ENCODE measurements around the gene SEPTIN3.
"Not testable (repeated sequence)": the region's sequence is repeated elsewhere in the genome, so short reads cannot be mapped to it uniquely, and the experiment has no call there.

Gene SEPTIN3

DNA sequence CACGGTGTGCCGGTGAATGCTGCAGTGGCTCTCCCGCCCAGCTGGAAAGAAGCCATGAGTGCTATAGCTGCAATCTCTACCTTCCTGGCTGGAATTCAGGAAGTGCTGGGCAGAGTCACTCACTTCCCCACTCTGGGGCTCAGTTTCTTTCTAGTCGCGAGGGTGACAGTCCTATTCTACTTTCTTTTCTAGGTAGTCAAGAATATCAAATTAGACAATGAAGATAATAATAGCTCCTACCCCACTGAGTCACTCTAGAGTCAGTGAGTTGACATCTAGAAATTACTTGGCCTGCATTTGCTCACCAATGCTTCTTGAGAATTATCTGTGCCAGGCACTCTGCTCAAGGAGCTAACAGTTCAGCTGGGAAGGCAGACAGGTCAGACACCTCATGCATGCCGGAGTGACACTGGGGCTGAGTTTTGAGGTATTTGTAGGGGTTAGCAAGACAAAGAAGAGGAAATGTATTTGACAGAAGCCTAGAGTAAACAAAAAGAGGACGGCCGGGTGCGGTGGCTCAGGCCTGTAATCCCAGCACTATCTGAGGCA lies 25.5 kb upstream of the SEPTIN3 start:
- TF ChIP-seq, protein P1, sequence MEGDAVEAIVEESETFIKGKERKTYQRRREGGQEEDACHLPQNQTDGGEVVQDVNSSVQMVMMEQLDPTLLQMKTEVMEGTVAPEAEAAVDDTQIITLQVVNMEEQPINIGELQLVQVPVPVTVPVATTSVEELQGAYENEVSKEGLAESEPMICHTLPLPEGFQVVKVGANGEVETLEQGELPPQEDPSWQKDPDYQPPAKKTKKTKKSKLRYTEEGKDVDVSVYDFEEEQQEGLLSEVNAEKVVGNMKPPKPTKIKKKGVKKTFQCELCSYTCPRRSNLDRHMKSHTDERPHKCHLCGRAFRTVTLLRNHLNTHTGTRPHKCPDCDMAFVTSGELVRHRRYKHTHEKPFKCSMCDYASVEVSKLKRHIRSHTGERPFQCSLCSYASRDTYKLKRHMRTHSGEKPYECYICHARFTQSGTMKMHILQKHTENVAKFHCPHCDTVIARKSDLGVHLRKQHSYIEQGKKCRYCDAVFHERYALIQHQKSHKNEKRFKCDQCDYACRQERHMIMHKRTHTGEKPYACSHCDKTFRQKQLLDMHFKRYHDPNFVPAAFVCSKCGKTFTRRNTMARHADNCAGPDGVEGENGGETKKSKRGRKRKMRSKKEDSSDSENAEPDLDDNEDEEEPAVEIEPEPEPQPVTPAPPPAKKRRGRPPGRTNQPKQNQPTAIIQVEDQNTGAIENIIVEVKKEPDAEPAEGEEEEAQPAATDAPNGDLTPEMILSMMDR (IDR thresholded peaks at IDR 0.05; ENCODE audit: borderline replicate concordance, insufficient read depth, low read depth, low read length), result no peak
- H3K4me3 ChIP-seq (ENCODE audit: low read depth, low read length), result no peak overlapping the region

DNA sequence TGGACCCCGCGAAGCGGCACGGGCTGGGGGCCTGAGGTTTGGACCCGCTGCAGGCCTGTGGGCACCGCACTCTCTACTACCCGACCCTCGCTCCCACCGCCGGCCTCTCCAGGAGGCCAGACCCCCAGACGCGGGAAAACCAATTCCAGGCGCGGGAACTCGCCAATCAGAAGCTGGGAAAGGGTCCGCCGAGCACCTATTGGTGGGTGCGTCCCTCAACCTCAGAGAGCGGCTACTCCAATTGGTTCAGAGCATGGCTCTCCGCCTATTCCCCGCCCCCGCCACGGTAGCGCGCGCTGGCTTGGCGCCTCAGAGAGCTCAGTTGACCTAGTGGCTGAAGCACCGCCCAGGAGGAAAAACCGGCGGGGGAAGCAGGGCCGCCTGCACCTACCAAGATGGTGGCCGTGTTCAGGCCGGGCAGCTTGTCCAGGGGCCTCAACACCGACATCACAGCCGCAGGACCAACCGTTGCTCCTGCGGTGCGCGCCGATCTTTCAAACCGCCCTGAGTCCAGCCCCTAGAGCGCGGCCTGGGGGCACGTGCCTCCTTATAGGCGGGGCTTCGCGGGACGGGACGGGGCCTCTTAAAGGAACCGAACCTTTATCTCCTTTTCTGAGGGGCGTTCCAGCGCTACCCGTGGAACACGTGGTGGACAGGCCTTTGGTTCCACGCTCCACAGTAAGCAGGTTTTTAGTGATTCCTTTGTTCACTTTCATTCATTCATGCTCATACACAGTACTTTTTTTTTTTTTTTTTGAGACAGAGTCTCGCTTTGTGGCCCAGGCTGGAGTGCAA lies 22.4 kb upstream of the SEPTIN3 start, which contains the start of gene CENPM:
Gene CENPM (minus strand): TSS at position 524 of the 795 bp plus-strand sequence. CDS start 76 bp downstream, at position 448.
- TF ChIP-seq, protein P1 (IDR thresholded peaks at IDR 0.05; ENCODE audit: borderline replicate concordance, insufficient read depth, low read depth, low read length), result no peak
- peak within 1 kb of the TSS; percentile 97 for H3K4me3 ChIP-seq (ENCODE audit: low read depth, low read length)

DNA sequence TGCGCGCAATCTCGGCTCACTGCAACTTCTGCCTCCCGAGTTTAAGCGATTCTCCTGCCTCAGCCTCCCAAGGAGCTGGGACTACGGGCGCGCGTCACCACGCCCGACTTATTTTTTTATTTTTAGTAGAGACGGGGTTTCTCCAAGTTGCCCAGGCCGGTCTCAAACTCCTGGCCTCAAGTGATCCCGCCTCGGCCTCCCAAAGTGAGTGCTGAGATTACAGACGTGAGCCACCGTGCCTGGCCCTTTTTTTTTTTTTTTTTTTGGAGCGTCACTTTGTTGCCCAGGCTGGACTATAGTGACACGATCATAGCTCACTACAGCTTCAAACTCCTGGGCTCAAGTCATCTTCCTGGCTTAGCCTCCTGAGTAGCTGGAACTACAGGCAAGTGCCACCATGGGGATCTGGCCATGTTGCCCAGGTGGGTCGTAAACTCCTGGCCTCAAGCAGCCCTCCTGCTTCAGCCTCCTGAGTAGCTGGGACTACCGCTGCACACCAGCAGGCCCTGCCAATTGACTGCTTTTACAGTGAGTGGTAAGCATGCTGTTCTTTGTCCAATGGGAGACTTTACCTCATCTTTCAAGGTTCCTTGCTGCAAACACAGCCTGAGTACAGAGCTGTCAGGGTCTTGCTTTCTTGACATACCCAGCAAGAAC lies 21.7 kb upstream of the SEPTIN3 start:
- peak overlapping the region; percentile 97 for H3K4me3 ChIP-seq (ENCODE audit: low read depth, low read length)
- TF ChIP-seq, protein P1 (IDR thresholded peaks at IDR 0.05; ENCODE audit: borderline replicate concordance, insufficient read depth, low read depth, low read length), result no peak

DNA sequence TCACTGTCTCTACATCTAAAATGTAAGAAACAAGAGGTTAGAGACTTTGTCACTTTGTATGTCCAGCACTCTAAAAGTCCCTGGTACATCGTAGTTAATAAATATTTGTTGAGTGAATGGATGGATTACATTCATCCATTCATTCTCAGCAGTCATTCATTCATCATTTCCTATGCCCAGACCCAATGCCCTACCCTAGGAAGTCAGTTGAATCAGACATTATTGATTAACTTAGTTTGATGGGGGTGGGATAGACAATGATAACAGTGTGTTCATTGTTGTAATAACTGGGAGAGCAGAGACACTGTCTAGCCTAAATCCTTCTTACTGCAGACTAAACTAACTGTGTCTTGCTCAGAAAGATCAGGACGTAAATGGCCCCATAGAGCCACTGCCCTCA lies 21.1 kb upstream of the SEPTIN3 start:
- TF ChIP-seq, protein P1 (IDR thresholded peaks at IDR 0.05; ENCODE audit: borderline replicate concordance, insufficient read depth, low read depth, low read length), result no peak
- H3K4me3 ChIP-seq (ENCODE audit: low read depth, low read length), result no peak overlapping the region

DNA sequence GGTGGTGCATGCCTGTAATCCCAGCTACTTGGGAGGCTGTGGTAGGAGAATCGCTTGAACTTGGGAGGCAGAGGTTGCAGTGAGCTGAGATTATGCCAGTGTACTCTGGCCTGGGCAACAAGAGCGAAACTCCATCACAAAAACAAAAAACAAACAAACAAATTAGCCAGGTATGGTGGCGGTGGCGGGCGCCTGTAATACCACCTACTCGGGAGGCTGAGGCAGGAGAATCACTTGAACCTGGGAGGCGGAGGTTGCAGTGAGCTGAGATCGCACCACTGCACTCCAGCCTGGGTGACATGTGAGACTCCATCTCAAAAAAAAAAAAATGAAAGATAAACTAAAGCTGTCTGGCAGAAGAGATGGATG lies 20.3 kb upstream of the SEPTIN3 start:
- H3K4me3 ChIP-seq (ENCODE audit: low read depth, low read length), result not testable (repeated sequence)

DNA sequence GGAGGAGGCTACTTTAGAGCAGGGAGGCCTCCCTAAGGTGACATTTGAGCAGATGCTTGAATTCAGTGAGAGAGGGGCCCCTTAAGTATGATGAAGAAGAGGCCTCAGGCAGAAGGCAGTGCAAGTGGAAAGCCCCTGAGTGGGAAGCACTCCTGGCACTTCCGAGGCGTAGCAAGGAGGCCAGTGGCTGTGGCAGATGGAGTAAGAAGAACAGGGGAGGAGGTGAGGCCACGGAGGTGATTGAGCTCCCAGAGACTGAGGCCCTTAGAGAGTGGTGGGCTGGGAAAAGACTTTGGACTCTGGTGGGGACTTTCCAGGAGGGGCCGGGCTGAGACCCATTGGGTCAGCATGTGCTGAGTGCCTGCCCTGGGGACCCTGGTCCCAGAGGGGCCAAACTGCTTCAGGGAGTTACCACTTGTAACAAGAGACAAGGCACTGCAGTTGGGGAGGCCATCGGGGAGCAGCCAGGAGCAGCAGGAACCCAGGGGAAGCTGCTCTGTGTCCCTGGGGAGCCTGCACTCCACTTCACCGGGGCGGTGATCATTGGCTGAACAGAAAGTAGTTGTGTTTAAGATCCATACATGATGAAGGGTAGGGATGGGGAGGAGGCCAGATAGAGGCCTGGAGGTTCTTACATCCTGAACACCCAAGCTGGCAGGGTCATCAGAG lies 19.8 kb upstream of the SEPTIN3 start:
- TF ChIP-seq, protein P1 (IDR thresholded peaks at IDR 0.05; ENCODE audit: borderline replicate concordance, insufficient read depth, low read depth, low read length), result no peak
- H3K4me3 ChIP-seq (ENCODE audit: low read depth, low read length), result peak overlapping the region; percentile 26

DNA sequence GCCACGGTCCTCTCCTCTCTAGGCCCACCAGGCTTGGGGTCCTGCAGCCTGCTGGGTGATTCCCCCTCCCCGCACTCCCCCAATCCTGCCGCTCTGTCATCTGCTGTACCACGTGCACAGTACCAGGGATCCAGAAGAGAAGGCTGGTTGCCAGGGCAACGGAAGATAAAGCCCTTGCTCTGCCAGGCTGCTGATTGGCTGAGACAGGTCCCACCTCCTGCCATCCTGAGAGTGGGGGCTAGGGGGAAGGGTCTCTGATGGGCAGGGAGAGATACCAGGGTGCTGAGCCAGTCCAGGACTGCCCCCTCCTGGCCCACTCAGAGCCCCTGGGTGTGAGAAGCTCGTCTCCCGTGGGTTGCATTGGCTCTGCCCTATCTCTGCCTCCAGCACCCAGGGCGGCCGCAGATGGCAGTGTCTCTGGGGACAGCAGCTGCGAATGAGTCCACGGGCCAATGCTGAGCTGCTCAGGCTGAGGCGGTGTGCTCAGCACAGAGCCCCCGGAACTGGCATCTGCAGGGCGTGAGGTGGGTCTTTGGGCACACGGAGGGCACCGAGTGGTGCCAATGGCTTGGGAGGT lies 17.3 kb upstream of the SEPTIN3 start, which contains the start of gene SMIM45:
Gene SMIM45 (plus strand): TSS at position 253 of the 577 bp plus-strand sequence.
- TF ChIP-seq, protein P1 (IDR thresholded peaks at IDR 0.05; ENCODE audit: borderline replicate concordance, insufficient read depth, low read depth, low read length), result no peak
- H3K4me3 ChIP-seq (ENCODE audit: low read depth, low read length), result no peak within 1 kb of the TSS

All from GM12875 (cell line).